HG03571 (cell line): ENCODE results near the gene MMEL1.
"Not testable (repeated sequence)": the region's sequence is repeated elsewhere in the genome, so short reads cannot be mapped to it uniquely, and the experiment has no call there.

ENCODE experiments used
- ATAC-seq: cut with Tn5 transposase; IDR thresholded peaks from one replicate; pipeline ENCODE4 v1.9.1; 2021; ENCODE audit not compliant: unreplicated experiment

MMEL1 gene

GRCh38 chr1:2578758-2579118 lies 54.1 kb downstream of the MMEL1 start:
- ATAC-seq, result no peak

GRCh38 chr1:2577565-2578075 lies 55.2 kb downstream of the MMEL1 start:
- peak; percentile 28 for ATAC-seq

- no peak for ATAC-seq
Observed at GRCh38 chr1:2575801-2576663, 56.8 kb downstream of the MMEL1 start.

- ATAC-seq, result no peak
Observed at GRCh38 chr1:2574350-2574749, 58.5 kb downstream of the MMEL1 start.

- ATAC-seq, result no peak
Observed at GRCh38 chr1:2573250-2573920, 59.4 kb downstream of the MMEL1 start.

GRCh38 chr1:2571348-2571747 lies 61.5 kb downstream of the MMEL1 start:
- no peak for ATAC-seq

GRCh38 chr1:2570332-2570731 lies 62.5 kb downstream of the MMEL1 start:
- ATAC-seq, result no peak

- not testable (repeated sequence) for ATAC-seq
Observed at GRCh38 chr1:2569703-2570102, 63.1 kb downstream of the MMEL1 start.

GRCh38 chr1:2569060-2569459 lies 63.8 kb downstream of the MMEL1 start:
- ATAC-seq, result no peak

GRCh38 chr1:2568187-2568816 lies 64.5 kb downstream of the MMEL1 start:
- not testable (repeated sequence) for ATAC-seq

GRCh38 chr1:2567083-2567679 lies 65.6 kb downstream of the MMEL1 start:
- no peak for ATAC-seq

- ATAC-seq, result no peak
Observed at GRCh38 chr1:2566101-2567045, 66.4 kb downstream of the MMEL1 start.

- ATAC-seq, result no peak
Observed at GRCh38 chr1:2564815-2565374, 67.9 kb downstream of the MMEL1 start.

- ATAC-seq, result no peak
Observed at GRCh38 chr1:2564006-2564814, 68.6 kb downstream of the MMEL1 start.

- ATAC-seq, result no peak
Observed at GRCh38 chr1:2563205-2563604, 69.6 kb downstream of the MMEL1 start.

- no peak for ATAC-seq
Observed at GRCh38 chr1:2561898-2562895, 70.6 kb downstream of the MMEL1 start.

GRCh38 chr1:2561446-2561845 lies 71.4 kb downstream of the MMEL1 start:
- ATAC-seq, result no peak
